ENCODE data around the gene HCN1. TPM values are rescaled to one million over a fixed set of nuclear protein-coding genes. Genes with fewer than 3 reads are reported as not detected.

HCN1 gene
- total and polyA plus RNA-seq, 2 experiments from 2014 or later = 5.9 to 11.3 TPM

- Histone ChIP-seq H3K4me1 (ENCODE audit: low read depth) (no peaks in the 10 kb centered on the region), H3K27ac (no peak overlapping the region), H3K4me3 (no peak overlapping the region), H3K9me3 (ENCODE audit: low read depth) (no peaks in the 10 kb centered on the region), H3K27me3 (no peaks in the 10 kb centered on the region), H3K36me3 (no peaks in the 10 kb centered on the region)
- DNase-seq (ENCODE audit: low read depth in 1 of 2, low spot score in 1 of 2) = no peak
- TF ChIP-seq CTCF (IDR thresholded peaks at IDR 0.05; ENCODE audit: low read depth, low read length) = no peak
Measured at GRCh38 chr5:45284436-45284835, 411.7 kb downstream of the HCN1 start.

DNA sequence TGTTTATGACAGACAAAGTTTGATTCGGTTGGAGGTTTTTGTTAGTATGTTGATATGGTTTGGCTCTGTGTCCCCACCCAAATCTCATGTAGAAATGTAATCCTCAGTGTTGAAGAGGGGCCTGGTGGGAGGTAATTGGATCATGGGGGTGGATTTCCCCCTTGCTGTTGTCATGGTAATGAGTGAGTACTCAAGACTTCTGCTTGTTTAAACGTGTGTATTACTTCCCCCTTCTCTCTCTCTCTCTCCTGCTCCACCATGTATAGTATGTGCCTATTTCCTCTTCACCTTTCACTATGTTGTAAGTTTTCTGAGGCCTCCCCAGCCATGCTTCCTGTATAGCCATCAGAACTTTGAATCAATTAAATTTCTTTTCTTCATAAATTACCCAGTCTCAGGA lies 415.1 kb downstream of the HCN1 start:
- H3K9me3 ChIP-seq (ENCODE audit: low read depth) = no peaks in the 10 kb centered on the region
- DNase-seq (ENCODE audit: low read depth in 1 of 2, low spot score in 1 of 2) = no peak
- H3K36me3 ChIP-seq = no peaks in the 10 kb centered on the region
- peaks cover 3% of the 10 kb centered on the region for H3K4me1 ChIP-seq (ENCODE audit: low read depth)
- H3K27ac ChIP-seq = no peak overlapping the region
- no peak for TF ChIP-seq CTCF (IDR thresholded peaks at IDR 0.05; ENCODE audit: low read depth, low read length)
- H3K27me3 ChIP-seq = no peaks in the 10 kb centered on the region
- H3K4me3 ChIP-seq = no peak overlapping the region

GRCh38 chr5:45279109-45279508 lies 417.1 kb downstream of the HCN1 start:
- H3K4me3 ChIP-seq = no peak overlapping the region
- no peaks in the 10 kb centered on the region for H3K9me3 ChIP-seq (ENCODE audit: low read depth)
- H3K27me3 ChIP-seq = no peaks in the 10 kb centered on the region
- H3K27ac ChIP-seq = no peak overlapping the region
- no peaks in the 10 kb centered on the region for H3K36me3 ChIP-seq
- no peak for DNase-seq (ENCODE audit: low read depth in 1 of 2, low spot score in 1 of 2)
- TF ChIP-seq CTCF (IDR thresholded peaks at IDR 0.05; ENCODE audit: low read depth, low read length) = no peak
- peaks cover 3% of the 10 kb centered on the region for H3K4me1 ChIP-seq (ENCODE audit: low read depth)

DNA sequence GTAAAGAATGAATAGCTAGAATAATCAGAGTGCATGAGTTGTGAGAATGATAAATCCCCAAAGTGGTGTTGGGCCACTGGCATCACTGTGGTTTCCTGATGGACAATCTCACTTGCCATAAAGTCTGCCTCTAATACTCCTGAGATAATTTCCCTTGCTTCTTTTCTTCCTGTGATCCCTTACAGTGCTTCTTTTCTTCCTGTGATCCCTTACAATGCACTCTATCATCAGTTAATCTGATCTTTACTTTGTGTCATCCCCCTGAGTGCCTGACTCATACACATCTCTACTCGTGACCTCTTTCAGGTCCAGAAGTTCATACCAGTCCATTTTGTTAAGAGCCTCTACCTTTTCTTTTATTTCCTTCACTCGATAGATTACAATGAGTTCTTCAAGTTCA lies 418.3 kb downstream of the HCN1 start:
- no peak for TF ChIP-seq CTCF (IDR thresholded peaks at IDR 0.05; ENCODE audit: low read depth, low read length)
- Histone ChIP-seq H3K27ac (no peak overlapping the region), H3K4me3 (no peak overlapping the region), H3K27me3 (no peaks in the 10 kb centered on the region), H3K36me3 (no peaks in the 10 kb centered on the region), H3K9me3 (ENCODE audit: low read depth) (no peaks in the 10 kb centered on the region), H3K4me1 (ENCODE audit: low read depth) (peaks cover 14% of the 10 kb centered on the region)
- no peak for DNase-seq (ENCODE audit: low read depth in 1 of 2, low spot score in 1 of 2)

- H3K27ac ChIP-seq = no peak overlapping the region
- peaks cover 40% of the 10 kb centered on the region for H3K4me1 ChIP-seq (ENCODE audit: low read depth)
- no peaks in the 10 kb centered on the region for H3K9me3 ChIP-seq (ENCODE audit: low read depth)
- H3K36me3 ChIP-seq = no peaks in the 10 kb centered on the region
- H3K27me3 ChIP-seq = no peaks in the 10 kb centered on the region
- no peak for DNase-seq (ENCODE audit: low read depth in 1 of 2, low spot score in 1 of 2)
- TF ChIP-seq CTCF (IDR thresholded peaks at IDR 0.05; ENCODE audit: low read depth, low read length) = no peak
- H3K4me3 ChIP-seq = no peak overlapping the region
Measured at GRCh38 chr5:45274241-45274640, 421.9 kb downstream of the HCN1 start.

DNA sequence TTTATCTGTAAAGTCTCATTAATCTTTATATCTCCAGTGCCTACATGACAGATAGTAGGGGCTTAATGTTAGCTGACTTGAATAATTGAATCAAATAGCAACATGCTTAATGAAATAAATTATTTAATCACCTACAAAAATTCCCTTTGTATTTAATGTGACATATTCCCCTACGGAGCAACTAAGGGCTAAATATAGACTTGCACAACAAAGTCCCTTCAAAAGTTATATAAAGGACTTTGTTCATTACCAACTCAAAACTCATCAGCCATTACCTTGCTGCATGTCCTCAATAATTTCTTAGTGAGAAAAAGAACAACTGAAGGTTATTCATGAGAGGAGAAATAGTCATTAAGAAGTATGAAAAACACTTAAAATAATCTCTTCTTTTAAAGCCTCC lies 424.6 kb downstream of the HCN1 start:
- H3K4me3 ChIP-seq = no peak overlapping the region
- no peak for DNase-seq (ENCODE audit: low read depth in 1 of 2, low spot score in 1 of 2)
- TF ChIP-seq CTCF (IDR thresholded peaks at IDR 0.05; ENCODE audit: low read depth, low read length) = no peak
- H3K9me3 ChIP-seq (ENCODE audit: low read depth) = no peaks in the 10 kb centered on the region
- H3K36me3 ChIP-seq = no peaks in the 10 kb centered on the region
- peak overlapping the region; percentile 19 for H3K27ac ChIP-seq
- H3K27me3 ChIP-seq = no peaks in the 10 kb centered on the region
- peaks cover 38% of the 10 kb centered on the region for H3K4me1 ChIP-seq (ENCODE audit: low read depth)
